MCF 10A (cell line): Measurements from ENCODE around the gene BIVM. TPM values are rescaled to one million over a fixed set of nuclear protein-coding genes. Genes with fewer than 3 reads are reported as not detected.

Source experiments
- BruUV-seq: library from RNA; stranded (reverse); fragments of 400-500 nt; replicated peaks from 2 replicates; lab custom pipeline; 2021; lab: Mats Ljungman, UMichigan
- CTCF ChIA-PET: fragments of 300-600 bp; sonication (Branson Sonifier 250); formaldehyde crosslinking; extraction: SDS; loops from one replicate; lab custom pipeline; 2021; ENCODE audit warnings: antibody characterized with exemption, inconsistent platforms; lab: Yijun Ruan, JAX
- POLR2A ChIA-PET: fragments of 300-600, 350-650 bp; sonication (Branson Sonifier 250); formaldehyde crosslinking; extraction: SDS; loops from one replicate; lab custom pipeline; 2020; ENCODE audit warnings: antibody characterized with exemption, inconsistent platforms; lab: Yijun Ruan, JAX
- DNase-seq: peaks from one replicate; pipeline ENCODE4 v3.0.0-alpha.2; 2018; ENCODE audit not compliant: unreplicated experiment
- H3K27ac Mint-ChIP-seq: one replicate; pipeline ENCODE4 v1.8.0; 2022; ENCODE audit warnings: mild to moderate bottlenecking, low read depth, mixed read lengths; ENCODE audit not compliant: unreplicated experiment
- H3K27me3 Mint-ChIP-seq: one replicate; pipeline ENCODE4 v1.8.0; 2022; ENCODE audit warnings: mixed read lengths; ENCODE audit not compliant: insufficient read depth, unreplicated experiment
- H3K36me3 Mint-ChIP-seq: one replicate; pipeline ENCODE4 v1.8.0; 2022; ENCODE audit warnings: mild to moderate bottlenecking, moderate library complexity, mixed read lengths; ENCODE audit not compliant: insufficient read depth, unreplicated experiment
- H3K4me1 Mint-ChIP-seq: one replicate; pipeline ENCODE4 v1.8.0; 2022; ENCODE audit warnings: mixed read lengths; ENCODE audit not compliant: insufficient read depth, unreplicated experiment
- H3K4me3 Mint-ChIP-seq: one replicate; pipeline ENCODE4 v1.8.0; 2022; ENCODE audit warnings: mild to moderate bottlenecking, moderate library complexity, mixed read lengths; ENCODE audit not compliant: unreplicated experiment
- H3K9me3 Mint-ChIP-seq: one replicate; pipeline ENCODE4 v1.8.0; 2022; ENCODE audit warnings: mixed read lengths; ENCODE audit not compliant: unreplicated experiment
- intact Hi-C: fragments of 100-400 bp; cut with micrococcal nuclease; formaldehyde crosslinking; loops from 2 replicates; pipeline ENCODE4 v1.14.1; 2022
- total RNA-seq: library from RNA; stranded (reverse); gene quantifications from 2 replicates; pipeline ENCODE4 v1.2.3, GENCODE V29; 2022
- TF ChIP-seq, protein P1 (sequence below): fragments of 200-600 bp; IDR thresholded peaks from one replicate; pipeline ENCODE4 v1.8.0; 2022; ENCODE audit warnings: antibody characterized with exemption, mild to moderate bottlenecking; ENCODE audit not compliant: unreplicated experiment

The BIVM gene
- total RNA-seq, 1 experiment from 2014 or later = 36.6 TPM

DNA sequence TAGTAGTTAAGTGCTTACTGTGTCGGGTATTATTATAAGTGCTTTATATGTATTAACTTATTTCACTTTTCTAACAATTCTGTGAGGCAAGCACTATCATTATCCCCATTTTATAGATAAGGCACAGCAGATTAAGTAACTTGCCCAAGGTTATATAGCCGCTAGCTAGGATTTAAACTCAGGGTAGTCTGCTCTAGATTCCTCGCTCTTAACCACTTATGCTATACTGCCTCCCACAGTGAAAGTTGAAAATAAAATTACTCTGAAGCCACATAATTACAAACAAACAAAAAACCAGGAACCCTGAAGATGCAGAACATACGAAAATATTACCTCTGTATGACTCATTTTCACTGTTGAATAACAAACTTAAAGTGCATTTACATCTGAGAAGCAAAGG lies 29.2 kb upstream of the BIVM start:
- Mint-ChIP-seq H3K27ac (peak overlapping the region; percentile 61), H3K36me3 (peaks cover 5% of the 10 kb centered on the region), H3K27me3 (no peaks in the 10 kb centered on the region), H3K4me1 (peaks cover 18% of the 10 kb centered on the region), H3K4me3 (no peak overlapping the region), H3K9me3 (no peaks in the 10 kb centered on the region)
- TF ChIP-seq, protein P1, sequence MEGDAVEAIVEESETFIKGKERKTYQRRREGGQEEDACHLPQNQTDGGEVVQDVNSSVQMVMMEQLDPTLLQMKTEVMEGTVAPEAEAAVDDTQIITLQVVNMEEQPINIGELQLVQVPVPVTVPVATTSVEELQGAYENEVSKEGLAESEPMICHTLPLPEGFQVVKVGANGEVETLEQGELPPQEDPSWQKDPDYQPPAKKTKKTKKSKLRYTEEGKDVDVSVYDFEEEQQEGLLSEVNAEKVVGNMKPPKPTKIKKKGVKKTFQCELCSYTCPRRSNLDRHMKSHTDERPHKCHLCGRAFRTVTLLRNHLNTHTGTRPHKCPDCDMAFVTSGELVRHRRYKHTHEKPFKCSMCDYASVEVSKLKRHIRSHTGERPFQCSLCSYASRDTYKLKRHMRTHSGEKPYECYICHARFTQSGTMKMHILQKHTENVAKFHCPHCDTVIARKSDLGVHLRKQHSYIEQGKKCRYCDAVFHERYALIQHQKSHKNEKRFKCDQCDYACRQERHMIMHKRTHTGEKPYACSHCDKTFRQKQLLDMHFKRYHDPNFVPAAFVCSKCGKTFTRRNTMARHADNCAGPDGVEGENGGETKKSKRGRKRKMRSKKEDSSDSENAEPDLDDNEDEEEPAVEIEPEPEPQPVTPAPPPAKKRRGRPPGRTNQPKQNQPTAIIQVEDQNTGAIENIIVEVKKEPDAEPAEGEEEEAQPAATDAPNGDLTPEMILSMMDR = no peak
- no TSS peak for BruUV-seq
- DNase-seq = peak; percentile 35
- CTCF ChIA-PET = interaction anchor here (0.7 to 3.3 kb wide), 9 partner anchors 30 to 376 kb away, joined by 3 to 17 read pairs (median 4); partner anchors contain the start of gene TPP2
- POLR2A ChIA-PET = interaction anchor here (0.9 to 5.7 kb wide), 7 partner anchors 13 to 178 kb away, joined by 3 to 44 read pairs (median 4); partner anchors contain the start of genes ERCC5 and TPP2
- intact Hi-C loops = loop anchor here (1.0 to 2.0 kb wide), 2 partner anchors 45 to 189 kb away; no protein-coding TSS in a partner anchor

- Mint-ChIP-seq H3K4me3 (no peak overlapping the region), H3K27me3 (no peaks in the 10 kb centered on the region), H3K36me3 (peaks cover 5% of the 10 kb centered on the region), H3K9me3 (no peaks in the 10 kb centered on the region), H3K27ac (peak overlapping the region; percentile 61), H3K4me1 (peaks cover 18% of the 10 kb centered on the region)
- ChIA-PET CTCF (interaction anchor here (0.9 to 3.3 kb wide), 5 partner anchors 45 to 377 kb away, joined by 3 to 15 read pairs (median 4); no protein-coding TSS in a partner anchor), POLR2A (interaction anchor here (0.6 to 5.7 kb wide), 6 partner anchors 14 to 174 kb away, joined by 3 to 44 read pairs (median 4); partner anchors contain the start of genes ERCC5 and TPP2)
- TF ChIP-seq, protein P1 = no peak
- intact Hi-C loops = no loop called here
- DNase-seq = peak; percentile 9
- BruUV-seq = no TSS peak
These were observed 28.5 kb upstream of the BIVM start for GRCh38 chr13:102770435-102770834.

DNA sequence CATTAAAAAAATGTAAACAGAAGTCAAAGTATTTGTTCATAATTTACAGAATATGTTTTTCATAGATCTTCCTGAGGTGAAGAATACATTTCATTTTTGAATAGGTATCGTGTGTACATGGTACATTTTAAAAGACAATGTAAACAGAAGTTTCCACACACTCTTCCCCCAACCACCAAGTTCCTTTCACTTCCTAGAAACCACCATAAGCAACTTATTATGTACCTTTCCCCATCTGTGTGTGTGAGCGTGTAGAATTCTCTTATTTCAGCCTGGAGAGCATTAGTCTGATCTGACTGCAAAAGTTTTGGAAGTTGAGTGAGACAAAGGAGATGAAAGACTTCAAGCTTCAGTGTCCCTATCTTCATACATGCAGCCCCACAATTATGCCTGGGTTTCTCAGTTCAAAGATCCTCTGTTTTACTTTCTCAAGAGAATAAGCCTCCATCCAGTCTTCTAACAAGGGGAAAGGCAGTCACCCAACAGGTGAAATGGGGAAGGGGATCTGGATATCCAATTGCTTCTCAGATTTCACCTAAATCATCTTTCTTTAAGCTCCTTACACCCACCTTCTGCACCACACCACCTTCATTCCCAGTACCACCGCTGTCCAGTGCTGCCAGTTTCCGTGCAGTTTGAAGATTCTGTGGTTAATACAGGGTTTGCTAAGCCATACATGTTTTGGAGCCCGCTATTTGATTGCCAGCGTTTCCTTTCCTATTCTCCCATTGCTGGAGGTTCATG lies 27.4 kb upstream of the BIVM start:
- no TSS peak for BruUV-seq
- CTCF ChIA-PET = interaction anchor here (0.6 to 4.0 kb wide), 7 partner anchors 16 to 192 kb away, joined by 3 to 15 read pairs (median 4); no protein-coding TSS in a partner anchor
- intact Hi-C loops = loop anchor here (2.0 kb wide), 2 partner anchors 75 to 175 kb away; partner anchors contain the start of genes ERCC5 and TPP2
- peaks cover 18% of the 10 kb centered on the region for H3K4me1 Mint-ChIP-seq
- H3K27ac Mint-ChIP-seq = no peak overlapping the region
- peaks cover 5% of the 10 kb centered on the region for H3K36me3 Mint-ChIP-seq
- no peaks in the 10 kb centered on the region for H3K27me3 Mint-ChIP-seq
- TF ChIP-seq, protein P1 = no peak
- H3K9me3 Mint-ChIP-seq = no peaks in the 10 kb centered on the region
- peak overlapping the region; percentile 80 for H3K4me3 Mint-ChIP-seq
- POLR2A ChIA-PET = interaction anchor here (0.6 to 5.7 kb wide), 8 partner anchors 28 to 176 kb away, joined by 3 to 51 read pairs (median 10); partner anchors contain the start of genes BIVM, ERCC5, POGLUT2 and TPP2
- no peak for DNase-seq

DNA sequence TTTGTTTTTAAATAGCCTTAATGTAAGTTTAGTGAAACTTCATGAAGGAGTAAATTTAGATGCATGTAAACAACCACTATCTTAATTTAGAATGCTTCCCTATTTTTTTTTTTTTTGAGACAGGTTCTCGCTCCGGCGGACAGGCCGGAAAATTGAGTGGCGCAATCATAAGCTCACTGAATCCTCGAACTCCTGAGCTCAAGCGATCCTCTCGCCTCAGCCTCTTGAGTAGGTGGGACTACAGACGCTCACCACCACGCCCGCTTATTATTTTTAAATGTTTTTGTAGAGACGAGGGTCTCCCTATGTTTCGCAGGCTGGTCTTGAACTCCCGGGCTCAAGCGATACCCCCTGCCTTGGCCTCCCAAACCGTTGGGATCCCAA lies 26.9 kb upstream of the BIVM start:
- DNase-seq = no peak
- H3K4me1 Mint-ChIP-seq = peaks cover 18% of the 10 kb centered on the region
- H3K27me3 Mint-ChIP-seq = no peaks in the 10 kb centered on the region
- no peak overlapping the region for H3K27ac Mint-ChIP-seq
- TF ChIP-seq, protein P1 = no peak
- POLR2A ChIA-PET = interaction anchor here (0.6 to 5.7 kb wide), 6 partner anchors 28 to 176 kb away, joined by 3 to 51 read pairs (median 18); partner anchors contain the start of genes BIVM, ERCC5, POGLUT2 and TPP2
- H3K9me3 Mint-ChIP-seq = no peaks in the 10 kb centered on the region
- peaks cover 5% of the 10 kb centered on the region for H3K36me3 Mint-ChIP-seq
- H3K4me3 Mint-ChIP-seq = peak overlapping the region; percentile 80
- BruUV-seq = no TSS peak
- intact Hi-C loops = loop anchor here (2.0 kb wide), 2 partner anchors 75 to 175 kb away; partner anchors contain the start of genes ERCC5 and TPP2
- CTCF ChIA-PET = interaction anchor here (0.6 to 4.0 kb wide), 7 partner anchors 17 to 193 kb away, joined by 3 to 11 read pairs (median 3); no protein-coding TSS in a partner anchor
